T follicular helper cell (primary cell): Measurements from ENCODE around the gene MVB12A.

Experiments
- DNase-seq: peaks from one replicate; pipeline ENCODE4 v3.0.0-alpha.2; 2020; ENCODE audit warnings: low read depth
- total RNA-seq, 2 experiments: gene quantifications; one replicate each; lab custom pipeline; 2026; lab: John Stamatoyannopoulos, UW

The MVB12A gene
- total RNA-seq = 14.5 to 14.6 reads per million in 2 experiments

DNA sequence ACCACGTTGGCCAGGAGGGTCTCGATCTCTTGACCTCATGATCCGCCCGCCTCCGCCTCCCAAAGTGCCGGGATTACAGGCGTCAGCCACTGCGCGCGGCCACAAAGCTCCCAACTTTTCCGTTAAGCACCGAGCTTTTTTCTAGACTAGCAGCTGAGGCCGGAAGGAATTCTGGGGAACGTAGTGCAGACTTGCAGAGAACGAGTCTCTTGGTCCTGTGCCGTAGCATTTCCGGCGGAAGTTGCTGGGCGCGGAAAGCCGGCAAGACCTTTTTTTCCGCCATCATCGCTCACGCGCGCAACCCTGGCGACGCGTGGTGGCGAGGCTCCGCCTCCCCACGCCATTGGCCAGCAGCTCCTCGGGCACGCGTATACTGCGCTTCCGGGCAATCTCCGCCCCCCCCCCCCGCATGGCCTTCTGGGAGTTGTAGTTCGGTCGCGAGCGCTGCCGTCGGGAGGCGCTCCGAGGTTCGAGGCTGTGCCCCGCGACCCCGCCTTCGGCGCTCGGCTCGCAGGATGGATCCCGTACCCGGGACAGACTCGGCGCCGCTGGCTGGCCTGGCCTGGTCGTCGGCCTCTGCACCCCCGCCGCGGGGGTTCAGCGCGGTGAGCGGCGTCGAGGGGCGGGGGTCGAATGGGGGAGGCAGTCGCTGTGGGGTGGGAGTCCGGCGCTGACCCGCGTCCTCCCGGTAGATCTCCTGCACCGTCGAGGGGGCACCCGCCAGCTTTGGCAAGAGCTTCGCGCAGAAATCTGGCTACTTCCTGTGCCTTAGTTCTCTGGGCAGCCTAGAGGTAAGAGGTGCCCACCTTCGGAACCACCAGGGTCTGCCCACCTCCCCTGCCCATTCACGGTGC lies at the start of gene MVB12A:
MVB12A (plus strand) TSS at position 427 of the 854 bp plus-strand sequence; CDS start at position 516, 89 bp downstream.
- peak; percentile 94 for DNase-seq

DNA sequence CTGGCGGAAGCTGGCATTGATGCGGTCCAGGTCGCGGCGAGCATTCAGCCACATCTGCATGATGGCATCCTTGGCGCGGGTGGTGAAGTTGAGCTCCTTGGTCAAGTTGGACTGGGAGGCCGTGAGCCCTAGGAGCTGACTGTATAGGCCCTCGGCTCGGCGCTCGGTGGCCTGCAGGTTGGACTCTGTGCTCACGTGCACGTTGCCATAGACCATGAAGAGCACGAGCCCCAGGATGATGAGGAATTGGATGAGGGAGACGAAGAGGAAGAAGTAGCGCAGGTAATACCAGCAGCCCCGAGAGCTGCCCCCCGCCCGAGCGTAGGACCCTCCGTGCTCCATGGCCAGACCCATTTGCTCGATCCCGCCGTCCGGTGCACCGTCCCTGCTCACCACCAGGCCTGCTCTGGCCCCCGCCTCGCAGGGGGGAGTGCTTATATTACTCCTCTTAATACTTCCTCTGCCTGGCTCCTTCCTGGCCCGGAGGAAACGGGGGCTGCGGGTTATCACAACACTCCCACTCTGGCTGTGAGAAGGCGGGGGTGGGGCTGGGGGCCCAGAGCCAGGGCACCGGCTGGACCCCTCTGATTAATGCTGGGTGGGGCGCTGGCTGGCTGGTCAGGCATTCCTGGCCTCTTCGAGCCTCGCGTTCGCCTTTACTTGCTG lies 42.8 kb upstream of the MVB12A start, which contains the start of gene PLVAP:
PLVAP (minus strand) TSS at position 408 of the 666 bp plus-strand sequence; CDS start at position 354, 54 bp downstream.
- no peak for DNase-seq

DNA sequence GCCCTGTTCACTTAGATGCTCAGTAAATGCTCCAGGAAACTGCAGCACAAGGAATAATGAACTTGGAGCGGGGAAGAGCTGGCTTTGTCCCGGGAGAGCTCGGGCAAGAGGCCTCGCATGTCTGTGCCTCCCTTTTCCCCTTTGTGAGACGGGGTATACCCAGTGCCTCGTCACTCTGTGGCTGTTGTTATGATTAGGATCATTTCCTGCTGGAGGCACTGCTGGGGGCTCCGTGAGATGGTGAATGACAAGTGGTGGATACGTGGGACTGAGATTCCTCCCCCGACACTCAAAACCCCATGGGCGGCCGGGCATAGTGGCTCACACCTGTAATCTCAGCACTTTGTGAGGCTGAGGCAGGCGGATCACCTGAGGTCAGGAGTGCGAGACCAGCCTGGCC lies 41.6 kb upstream of the MVB12A start:
- no peak for DNase-seq

DNA sequence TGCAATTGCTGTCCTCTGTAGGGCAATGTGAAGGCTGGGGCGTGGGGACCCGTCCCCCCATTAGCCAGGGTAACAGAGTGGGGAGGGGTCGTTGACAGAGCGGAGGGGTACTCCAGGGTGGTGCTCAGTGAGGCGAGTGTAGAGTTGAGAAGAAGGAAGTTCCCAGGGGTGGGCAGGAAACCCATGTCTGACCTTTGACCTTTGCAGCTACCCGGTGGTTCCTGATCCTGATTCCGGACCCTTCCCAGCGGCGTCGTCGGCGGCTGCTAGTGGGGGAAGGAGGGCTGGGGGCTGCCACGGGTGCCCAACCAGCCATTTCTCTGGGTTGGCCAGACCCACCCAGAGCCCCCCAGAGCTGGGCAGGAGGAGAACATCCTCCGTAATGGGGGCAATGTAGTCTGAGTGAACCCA lies 40.6 kb upstream of the MVB12A start:
- DNase-seq = no peak

DNA sequence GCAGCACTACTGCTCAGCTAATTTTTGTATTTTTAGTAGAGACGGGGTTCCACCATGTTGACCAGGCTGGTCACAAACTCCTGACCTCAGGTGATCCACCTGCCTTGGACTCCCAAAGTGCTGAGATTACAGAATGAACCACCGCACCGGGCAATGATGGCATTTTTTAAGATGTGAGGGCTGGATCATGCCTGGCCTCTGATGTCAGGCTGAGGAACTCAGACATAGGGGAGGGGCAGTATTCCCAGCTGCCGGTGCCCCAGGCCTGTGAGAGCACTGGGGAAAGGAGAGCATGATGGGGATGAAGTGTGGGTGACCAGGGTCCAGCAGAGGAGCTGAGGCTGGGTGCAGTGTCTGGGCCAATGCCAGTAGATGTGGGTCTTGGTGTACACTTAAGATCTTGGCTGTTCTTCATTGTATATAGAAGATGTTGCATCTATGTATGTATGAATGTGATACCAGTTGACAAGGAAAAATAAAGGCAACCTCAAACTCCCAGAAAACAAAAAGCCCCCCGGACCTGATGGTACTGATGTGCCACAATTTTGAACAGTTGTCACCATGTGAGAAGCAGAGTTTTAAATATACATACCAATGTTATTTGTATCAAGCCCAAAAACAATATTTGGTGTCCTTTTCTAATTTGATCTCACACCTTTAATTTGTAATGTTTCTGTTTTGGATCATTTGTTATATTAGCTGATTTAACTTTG lies 39.3 kb upstream of the MVB12A start:
- no peak for DNase-seq

DNA sequence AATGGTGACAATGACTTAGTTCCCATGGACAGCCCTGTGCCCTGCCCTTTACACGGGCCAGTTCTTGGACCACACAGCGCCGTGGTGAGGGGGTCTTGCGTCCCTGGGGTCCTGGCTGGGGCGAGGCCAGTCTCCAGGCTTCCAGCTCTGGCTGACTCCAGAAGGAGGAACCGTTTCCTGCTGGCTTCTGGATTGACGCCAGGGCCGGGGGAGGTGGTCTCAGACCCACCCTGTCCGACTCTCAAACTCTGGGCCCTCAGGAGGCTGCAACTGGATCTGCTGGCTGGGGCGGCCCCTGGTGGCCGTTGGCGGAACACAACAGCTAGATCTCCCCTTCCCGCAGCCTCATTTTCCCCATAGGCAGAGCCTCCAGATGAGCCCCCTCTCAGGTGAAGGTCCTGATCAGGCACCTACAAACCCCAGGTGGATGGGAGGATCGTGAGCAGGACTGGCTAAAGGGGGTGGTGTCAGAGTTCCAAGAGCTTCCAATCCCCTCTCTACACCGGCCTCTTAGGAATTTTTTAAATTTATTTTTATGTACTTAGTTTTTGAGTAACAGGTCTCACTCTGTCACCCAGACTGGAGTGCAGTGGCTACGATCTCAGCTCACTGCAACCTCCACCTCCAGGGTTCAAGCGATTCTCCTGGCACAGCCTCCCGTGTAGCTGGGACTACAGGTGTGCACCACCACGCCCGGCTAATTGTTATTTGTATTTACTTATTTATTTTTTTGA lies 33.8 kb upstream of the MVB12A start:
- DNase-seq = peak; percentile 43

DNA sequence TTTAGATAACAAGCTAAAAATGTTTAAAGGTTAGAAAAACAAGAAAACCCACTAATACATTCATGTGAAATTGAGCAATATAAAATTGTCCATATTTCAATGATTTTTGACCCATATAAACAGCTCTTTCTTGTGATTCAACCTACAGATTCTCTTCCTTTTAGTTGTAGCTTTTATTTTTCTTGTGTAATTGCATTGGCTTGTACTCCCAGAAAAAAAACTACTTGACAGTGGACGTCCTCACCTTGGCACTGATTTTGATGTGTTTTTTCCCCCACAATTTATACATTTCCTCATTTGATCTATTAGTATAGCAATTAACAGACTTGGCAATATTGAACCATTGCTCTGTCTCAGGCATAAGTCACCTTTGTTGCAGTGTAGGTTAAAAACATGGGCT lies 30.6 kb upstream of the MVB12A start:
- DNase-seq = no peak

DNA sequence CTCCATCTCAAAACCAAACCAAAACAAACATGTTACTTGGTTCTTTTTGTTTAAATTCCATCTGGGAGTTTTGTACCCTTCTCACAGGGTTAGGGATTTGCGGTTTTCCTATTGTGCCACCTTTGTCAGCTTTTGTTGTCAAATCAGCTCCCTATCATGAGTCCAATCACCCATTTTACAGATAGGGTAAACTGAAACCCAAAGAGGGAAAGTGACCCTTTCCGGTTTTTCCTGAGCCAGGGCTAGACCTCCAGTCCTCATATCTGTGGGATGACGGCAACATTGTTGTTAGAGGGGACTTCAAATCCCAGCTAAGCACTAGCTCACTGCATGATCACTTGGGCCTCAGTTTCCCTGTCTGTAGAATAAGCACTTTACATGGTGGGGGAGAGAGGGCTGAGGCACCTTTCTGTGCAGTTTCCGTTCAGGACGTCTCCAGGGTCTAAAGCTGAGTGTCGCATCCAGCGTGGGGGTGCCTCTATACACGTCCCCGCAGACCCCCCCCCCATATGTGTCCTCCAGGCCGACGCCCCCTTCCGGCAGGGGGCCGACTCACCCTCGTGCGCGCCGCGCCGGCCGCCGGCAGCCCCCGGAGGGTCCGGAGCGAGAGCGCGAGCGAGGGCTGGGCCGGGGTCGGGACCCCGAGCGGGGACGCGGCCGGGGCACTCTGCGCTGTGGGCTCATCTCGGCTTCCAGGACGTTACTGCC lies 29.7 kb upstream of the MVB12A start:
- no peak for DNase-seq

DNA sequence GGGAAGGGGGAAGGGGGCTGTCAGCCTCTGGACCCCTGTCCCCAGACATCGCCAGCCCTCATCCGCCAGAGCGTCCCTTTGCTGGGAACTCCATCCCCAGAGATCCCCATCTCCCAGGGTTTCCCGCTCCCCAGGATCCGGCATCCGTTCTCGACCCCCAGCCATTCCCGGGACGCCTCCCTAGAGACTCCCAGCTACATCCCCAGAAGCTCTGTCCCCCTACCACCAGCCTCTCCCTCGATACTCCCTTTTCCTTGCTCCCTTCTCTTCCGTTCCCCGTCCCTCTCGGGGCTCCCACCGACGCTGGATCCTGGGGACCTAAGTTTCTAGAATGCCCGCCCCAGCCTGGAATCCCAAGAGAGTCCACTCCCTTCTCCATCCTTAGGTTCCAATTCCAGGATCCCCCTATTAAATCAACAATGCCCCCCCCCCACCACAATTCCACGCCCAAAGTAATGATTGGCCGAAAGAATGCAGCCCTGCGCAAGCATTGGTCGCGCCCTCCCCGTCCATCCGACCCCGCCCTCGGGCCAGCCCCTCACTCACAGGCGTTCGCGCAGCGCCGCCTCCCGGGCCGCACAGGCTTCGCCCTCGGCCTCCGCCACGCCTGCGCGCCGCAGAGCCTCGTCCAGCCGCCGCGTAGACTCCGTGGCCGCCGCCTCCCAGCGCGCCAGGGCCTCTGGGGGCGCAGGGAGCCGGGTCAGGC lies 29.0 kb upstream of the MVB12A start:
- peak; percentile 83 for DNase-seq

DNA sequence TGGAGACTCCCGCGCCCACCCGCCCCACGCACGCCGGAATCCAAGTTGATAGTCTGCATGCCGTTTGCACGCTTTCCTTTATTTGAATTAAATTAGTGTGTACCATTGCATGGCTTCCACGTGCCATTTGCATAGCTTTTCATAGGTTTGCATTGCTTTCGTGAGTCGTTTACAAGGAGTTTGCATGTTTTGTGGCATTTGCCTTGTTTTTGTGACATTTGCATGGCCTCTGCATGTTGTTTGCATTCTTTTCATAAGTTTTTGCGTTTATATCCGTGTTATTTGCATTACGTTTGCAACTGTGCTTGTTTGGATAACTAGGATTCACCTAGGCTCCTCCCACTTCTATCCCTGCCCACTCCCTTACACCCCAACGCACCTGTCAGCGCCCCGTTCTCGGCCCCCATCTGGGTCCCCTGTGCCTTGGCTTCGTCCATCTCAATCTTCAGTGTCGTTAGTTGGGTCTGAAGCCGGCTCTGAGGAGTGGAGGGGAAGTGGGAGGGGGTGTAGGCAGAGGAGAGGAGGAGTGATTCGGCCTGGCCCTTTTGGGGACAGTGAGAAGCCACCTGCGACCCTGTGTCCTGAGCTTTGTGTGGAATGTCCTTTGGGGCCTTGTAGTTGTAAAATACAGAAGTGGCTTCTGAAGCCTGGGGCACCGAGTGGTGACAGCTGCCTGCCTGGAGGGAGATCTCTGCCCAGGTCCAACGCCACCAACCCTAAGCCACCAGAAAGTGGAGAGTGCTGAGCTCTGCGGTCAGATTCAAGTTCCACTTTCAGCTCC lies 28.3 kb upstream of the MVB12A start:
- DNase-seq = no peak

DNA sequence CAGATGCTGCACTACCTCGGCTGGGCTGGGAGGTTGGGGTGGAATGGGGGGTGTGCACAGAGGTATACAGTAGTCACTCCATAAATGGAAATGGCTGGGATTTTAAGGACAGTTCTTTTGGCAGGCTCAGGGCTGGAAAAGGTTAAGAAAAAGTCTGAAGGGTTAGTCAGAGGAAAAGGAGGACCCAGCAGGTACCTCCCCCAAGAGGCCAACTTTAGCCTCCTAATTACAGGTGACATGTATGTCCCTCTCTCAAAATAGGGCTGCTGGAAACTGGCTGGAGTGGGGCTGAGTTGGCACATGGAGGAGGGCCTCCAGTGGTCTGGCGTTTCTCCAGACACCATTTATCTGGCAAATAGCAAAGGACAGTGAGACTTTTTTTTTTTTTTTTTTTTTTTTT lies 26.8 kb upstream of the MVB12A start:
- no peak for DNase-seq

DNA sequence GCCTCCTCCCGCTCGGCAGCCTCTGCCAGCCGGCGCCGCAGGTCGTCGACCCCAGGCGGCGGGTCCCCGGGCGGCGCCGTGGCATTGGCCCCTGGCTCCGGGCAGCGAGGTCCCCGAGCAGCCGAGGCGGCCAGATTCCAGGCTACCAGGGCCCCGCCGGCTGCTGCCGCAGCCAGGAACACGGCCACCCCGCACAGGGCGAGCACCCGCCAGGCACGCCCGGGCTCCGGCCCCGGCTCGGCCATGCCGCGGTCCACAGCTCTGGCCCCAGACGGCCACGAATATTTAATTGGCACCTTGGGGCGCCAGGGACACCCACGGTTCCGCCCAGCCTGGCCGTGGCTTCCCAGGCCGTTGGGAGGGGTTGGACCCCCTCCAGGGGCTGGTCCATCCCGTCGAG lies 25.9 kb upstream of the MVB12A start, which contains the start of gene CCDC194:
CCDC194 (minus strand) TSS at position 283 of the 400 bp plus-strand sequence; CDS start at position 245, 38 bp downstream.
- no peak for DNase-seq

DNA sequence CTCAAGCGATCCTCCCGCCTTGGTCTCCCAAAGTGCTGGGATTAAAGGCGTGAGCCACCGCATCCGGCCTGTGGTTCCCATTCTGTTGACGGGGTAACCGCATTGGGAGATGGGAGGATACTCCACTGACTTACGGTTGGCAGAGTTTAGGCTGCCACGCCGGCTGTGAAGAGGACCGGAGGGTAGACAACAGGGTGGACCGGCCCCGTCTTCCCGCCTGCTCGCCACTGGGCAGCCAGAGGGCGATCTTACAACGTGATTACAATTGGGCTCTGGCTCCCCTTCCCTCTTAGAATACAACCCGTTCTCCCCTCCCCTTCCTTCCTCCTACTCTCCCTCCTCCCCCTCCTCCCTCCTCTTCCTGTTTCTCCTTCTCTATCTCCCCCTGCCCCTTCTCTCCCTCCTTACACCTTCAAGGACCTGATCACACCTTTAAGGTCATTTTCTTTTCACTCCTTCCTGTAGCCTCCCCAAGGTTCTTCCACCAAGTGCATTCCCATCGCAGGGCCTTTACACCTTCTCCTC lies 24.9 kb upstream of the MVB12A start:
- peak; percentile 43 for DNase-seq

DNA sequence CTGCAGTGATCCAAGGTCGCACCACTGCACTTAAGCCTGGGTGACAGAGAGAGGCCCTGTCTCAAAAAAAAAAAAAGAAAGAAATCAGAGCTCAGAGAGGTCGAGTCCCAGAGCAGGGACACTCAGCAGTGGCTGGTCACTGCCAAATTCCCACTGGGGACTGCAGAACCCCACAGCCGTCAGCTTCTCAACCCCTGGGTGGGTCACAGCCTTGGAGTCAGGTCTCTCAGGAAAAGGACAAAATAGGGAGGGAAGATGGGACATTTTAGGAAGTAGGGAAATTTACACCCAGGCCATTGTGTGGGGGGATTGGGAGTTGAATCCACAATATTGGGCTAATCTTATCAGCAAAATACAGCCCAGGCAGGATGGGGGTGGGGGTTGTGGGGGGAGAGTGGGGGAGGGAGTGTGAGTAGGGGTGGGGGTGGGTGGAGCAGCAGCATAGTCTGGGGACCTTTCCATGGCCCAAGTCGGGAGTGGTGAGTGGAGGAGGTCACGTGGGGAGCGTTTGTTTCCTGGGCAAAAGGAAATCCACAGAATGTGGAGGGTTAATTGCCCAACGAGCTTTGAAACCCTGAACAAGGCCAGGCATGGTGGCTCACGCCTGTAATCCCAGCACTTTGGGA lies 20.8 kb upstream of the MVB12A start:
- no peak for DNase-seq

DNA sequence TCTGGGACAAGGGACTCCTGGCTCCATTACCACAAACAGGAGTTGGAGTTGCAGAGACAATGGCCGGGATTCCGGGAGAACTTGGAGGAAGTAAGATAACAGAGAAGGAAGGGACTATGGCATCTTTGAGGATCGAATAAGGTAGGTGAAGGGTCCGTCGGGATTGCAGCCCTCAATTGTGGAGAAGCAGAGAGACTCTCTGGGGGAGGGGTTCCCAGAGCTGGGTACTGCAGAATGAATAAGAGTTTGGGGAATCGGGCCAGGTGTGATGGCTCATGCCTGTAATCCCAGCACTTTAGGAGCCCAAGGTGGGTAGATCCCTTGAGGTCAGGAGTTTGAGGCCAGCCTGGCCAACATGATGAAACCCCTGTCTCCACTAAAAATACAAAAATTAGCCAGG lies 18.2 kb upstream of the MVB12A start:
- no peak for DNase-seq

DNA sequence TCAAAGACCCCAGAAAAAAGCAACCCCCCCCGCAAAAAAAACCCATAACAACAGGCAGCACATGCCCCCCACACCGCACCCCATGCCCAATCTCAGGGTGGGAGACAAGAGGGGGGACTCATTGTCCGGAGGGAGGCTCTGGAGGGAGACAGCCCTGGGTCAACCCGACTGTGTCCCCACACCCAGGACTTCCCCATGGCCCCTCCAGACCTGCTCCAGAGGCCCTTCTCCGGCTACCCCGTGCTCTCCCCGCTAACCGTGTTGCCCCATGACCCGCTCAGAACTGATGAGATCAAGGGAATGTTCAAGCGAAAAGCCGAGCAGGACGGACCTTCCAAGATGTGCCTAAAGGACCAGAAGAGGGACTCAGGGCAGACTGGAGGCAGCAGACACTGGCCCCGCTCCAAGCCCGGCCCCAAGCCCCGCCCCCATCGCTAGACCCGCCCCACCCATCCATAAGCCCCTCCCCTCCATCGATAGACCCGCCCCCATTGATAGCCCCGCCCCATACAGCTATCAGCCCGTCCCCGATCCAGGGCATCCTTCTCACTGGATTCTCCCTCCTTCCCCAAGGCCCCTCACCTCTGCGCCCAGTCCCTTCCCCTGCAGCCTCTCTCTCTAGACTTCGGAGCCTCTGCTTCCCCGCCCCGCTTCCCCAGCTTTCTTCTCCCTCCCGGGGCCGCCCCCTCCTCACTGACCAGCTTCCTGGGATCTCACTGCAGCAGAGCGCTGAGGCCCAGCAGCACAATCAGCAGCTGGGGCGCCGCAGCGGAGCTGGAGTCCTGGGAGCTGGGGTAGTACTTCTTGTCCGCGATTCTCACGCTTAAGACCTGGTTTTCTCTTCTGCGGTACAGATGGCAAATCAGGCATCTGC lies 16.6 kb upstream of the MVB12A start:
- DNase-seq = peak; percentile 34

DNA sequence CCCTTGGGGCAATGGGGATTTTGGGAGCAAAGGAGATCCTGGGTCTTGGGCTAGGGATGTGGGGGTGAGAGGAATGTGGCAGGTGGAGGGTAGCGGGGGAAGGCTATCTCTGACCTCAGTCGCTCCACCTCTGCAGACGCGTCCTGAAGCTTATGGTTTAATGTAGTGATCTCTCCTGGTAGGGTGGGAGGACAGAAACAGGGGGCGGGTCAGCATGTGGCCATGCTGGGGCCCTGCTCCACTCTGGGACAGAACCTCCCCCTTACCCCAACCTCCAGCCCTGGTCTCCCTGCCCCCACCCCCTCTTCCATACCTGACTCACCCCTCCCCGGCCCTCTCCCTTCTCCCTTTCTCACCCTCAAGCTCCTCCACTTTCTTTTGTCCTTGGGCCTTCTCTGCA lies 15.8 kb upstream of the MVB12A start:
- no peak for DNase-seq
